WTC11 (cell line): ENCODE data around the gene MRPL39.

Source experiments
- ATF6 ChIP-seq: sonication (generic); formaldehyde crosslinking; IDR thresholded peaks from 2 replicates; pipeline ENCODE4 v1.8.1; 2023; ENCODE audit warnings: mild to moderate bottlenecking, missing genetic modification reagents
- TF ChIP-seq, protein P1 (sequence below): fragments of 200-600 bp; IDR thresholded peaks from 2 replicates; pipeline ENCODE4 v1.8.0; 2022; ENCODE audit warnings: antibody characterized with exemption

DNA sequence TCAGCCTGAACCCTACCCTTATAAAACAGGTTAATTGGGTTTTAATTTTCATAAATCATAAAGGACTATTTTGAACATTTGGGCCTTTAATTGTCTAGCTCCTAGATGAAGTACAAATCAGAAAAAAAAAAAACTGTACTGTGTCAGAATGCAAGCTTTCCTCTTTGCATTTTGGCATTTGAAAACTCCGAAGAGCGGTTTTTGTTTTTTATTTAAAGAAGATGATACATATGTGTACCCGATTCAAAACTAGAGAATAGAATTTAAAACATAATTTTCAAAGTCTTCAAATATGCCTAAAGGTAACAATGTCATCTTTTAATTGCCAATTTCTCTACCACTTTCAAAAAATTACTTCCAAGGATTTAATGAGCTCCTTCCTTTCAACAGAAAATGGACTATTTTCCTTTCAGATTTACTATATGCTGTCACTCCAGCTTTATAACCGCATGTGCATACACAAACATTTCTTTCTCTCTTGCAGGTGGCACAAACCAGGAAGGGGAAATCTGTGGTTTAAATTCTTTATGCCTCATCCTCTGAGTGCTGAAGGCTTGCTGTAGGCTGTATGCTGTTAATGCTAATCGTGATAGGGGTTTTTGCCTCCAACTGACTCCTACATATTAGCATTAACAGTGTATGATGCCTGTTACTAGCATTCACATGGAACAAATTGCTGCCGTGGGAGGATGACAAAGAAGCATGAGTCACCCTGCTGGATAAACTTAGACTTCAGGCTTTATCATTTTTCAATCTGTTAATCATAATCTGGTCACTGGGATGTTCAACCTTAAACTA is 33.7 kb downstream of the MRPL39 start:
- TF ChIP-seq, protein P1, sequence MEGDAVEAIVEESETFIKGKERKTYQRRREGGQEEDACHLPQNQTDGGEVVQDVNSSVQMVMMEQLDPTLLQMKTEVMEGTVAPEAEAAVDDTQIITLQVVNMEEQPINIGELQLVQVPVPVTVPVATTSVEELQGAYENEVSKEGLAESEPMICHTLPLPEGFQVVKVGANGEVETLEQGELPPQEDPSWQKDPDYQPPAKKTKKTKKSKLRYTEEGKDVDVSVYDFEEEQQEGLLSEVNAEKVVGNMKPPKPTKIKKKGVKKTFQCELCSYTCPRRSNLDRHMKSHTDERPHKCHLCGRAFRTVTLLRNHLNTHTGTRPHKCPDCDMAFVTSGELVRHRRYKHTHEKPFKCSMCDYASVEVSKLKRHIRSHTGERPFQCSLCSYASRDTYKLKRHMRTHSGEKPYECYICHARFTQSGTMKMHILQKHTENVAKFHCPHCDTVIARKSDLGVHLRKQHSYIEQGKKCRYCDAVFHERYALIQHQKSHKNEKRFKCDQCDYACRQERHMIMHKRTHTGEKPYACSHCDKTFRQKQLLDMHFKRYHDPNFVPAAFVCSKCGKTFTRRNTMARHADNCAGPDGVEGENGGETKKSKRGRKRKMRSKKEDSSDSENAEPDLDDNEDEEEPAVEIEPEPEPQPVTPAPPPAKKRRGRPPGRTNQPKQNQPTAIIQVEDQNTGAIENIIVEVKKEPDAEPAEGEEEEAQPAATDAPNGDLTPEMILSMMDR = no peak
- TF ChIP-seq ATF6 (CRISPR knock-in tag) = no peak
